Activated CD4-positive, CD25-positive, alpha-beta regulatory T cell (primary cell): ENCODE results near the gene SAMD1.

ENCODE experiments used
- DNase-seq, 4 experiments: peaks; one replicate each; lab custom pipeline; 2025; lab: John Stamatoyannopoulos, UW

SAMD1 gene

GRCh38 chr19:14113762-14114414 lies 23.3 kb upstream of the SAMD1 start:
- peak in 3 of 4 experiments; percentile 10 to 29 (median 13) for DNase-seq

GRCh38 chr19:14112809-14113385 lies 22.3 kb upstream of the SAMD1 start:
- DNase-seq: no peak

- DNase-seq: no peak
Measured at GRCh38 chr19:14112051-14112808, 21.7 kb upstream of the SAMD1 start.

- DNase-seq: no peak
Measured at GRCh38 chr19:14111486-14111885, 20.9 kb upstream of the SAMD1 start.

GRCh38 chr19:14110650-14111049 lies 20.1 kb upstream of the SAMD1 start:
- DNase-seq: no peak

- DNase-seq: no peak
Measured at GRCh38 chr19:14107581-14108461, 17.3 kb upstream of the SAMD1 start.

- DNase-seq: no peak
Measured at GRCh38 chr19:14106840-14107239, 16.3 kb upstream of the SAMD1 start.

GRCh38 chr19:14105680-14106079 lies 15.1 kb upstream of the SAMD1 start:
- DNase-seq: no peak

- no peak for DNase-seq
Measured at GRCh38 chr19:14103310-14103709, 12.8 kb upstream of the SAMD1 start.

GRCh38 chr19:14102756-14103155 lies 12.2 kb upstream of the SAMD1 start:
- DNase-seq: no peak

GRCh38 chr19:14102102-14102696 lies 11.6 kb upstream of the SAMD1 start:
- no peak for DNase-seq

- DNase-seq: no peak
Measured at GRCh38 chr19:14101003-14101545, 10.5 kb upstream of the SAMD1 start.

GRCh38 chr19:14097532-14098151 lies 7.1 kb upstream of the SAMD1 start:
- DNase-seq: no peak

- no peak for DNase-seq
Measured at GRCh38 chr19:14096272-14096992, 5.9 kb upstream of the SAMD1 start.

GRCh38 chr19:14094854-14095253 lies 4.3 kb upstream of the SAMD1 start:
- DNase-seq: no peak

- no peak for DNase-seq
Measured at GRCh38 chr19:14093117-14093823, 2.7 kb upstream of the SAMD1 start.

- DNase-seq: peak in 2 of 4 experiments; percentile 23 to 27
Measured at GRCh38 chr19:14091813-14092462, 1.4 kb upstream of the SAMD1 start.

- peak; percentile 49 to 71 (median 60) for DNase-seq
Measured at GRCh38 chr19:14091081-14091812, 696 bp upstream of the SAMD1 start.
